Pancreas (tissue), 10 donors: Measurements from ENCODE around the gene EPG5. TPM values are rescaled to one million over a fixed set of nuclear protein-coding genes. Genes with fewer than 3 reads are reported as not detected.

Experiments used
- ATAC-seq, 4 donors: fragments of 200-7000 bp; cut with Tn5 transposase; one replicate each; pipeline versions ENCODE4 v1.8.0 to v1.9.1; 2020; ENCODE audit warnings: mild to moderate bottlenecking in 4 of 4, moderate library complexity in 4 of 4
- DNase-seq, 6 donors: peaks; one replicate each; pipeline ENCODE4 v3.0.0-alpha.2; 2020
- FAIRE-seq: peaks from 2 replicates; lab custom pipeline; 2012; peaks lifted over from hg19 to GRCh38; lab: Jason Lieb, UNC
- H3K27ac ChIP-seq, 4 donors: fragments of 200-600 bp; sonication (generic); 1 replicate in 3 of 4; 2 replicates in 1 of 4; pipeline versions ENCODE4 v1.5.0 to v1.8.0; 2020
- H3K27me3 ChIP-seq, 4 donors: fragments of 200-600 bp; one replicate each; pipeline ENCODE4 v1.8.0; 2021
- H3K36me3 ChIP-seq, 3 donors: fragments of 200-600 bp; sonication (generic) in 1 of 3; one replicate each; pipeline versions ENCODE4 v1.5.0 to v1.8.0; 2020 to 2021
- H3K4me1 ChIP-seq, 3 donors: fragments of 200-600 bp; one replicate each; pipeline ENCODE4 v1.8.0; 2021
- H3K4me3 ChIP-seq, 4 donors: fragments of 200-600 bp; sonication (generic) in 2 of 4; one replicate each; pipeline versions ENCODE4 v1.5.0 to v1.8.0; 2020 to 2021
- H3K9me3 ChIP-seq, 4 donors: fragments of 200-600 bp; one replicate each; pipeline ENCODE4 v1.8.0; 2021
- CTCF ChIP-seq, 4 donors: fragments of 200-600 bp; sonication (generic) in 3 of 4; IDR thresholded peaks; one replicate each; pipeline versions ENCODE4 v1.5.0 to v1.8.0; 2021; ENCODE audit warnings: antibody characterized with exemption in 4 of 4
- WGBS, 2 donors: extraction: QIAGEN DNeasy Blood & Tissue Kit; methylation state at CpG; one replicate each; pipeline ENCODE4 v1.1.7; 2013; 5-methylcytosine and 5-hydroxymethylcytosine counted together
- intact Hi-C, 3 donors: fragments of 100-400 bp; cut with DNase I; formaldehyde crosslinking; loops; one replicate each; pipeline versions ENCODE4 v1.11.1 to v1.14.2; 2022
- polyA plus RNA-seq, 2 donors: library from polyadenylated mRNA; stranded (reverse); fragments of 200-250 nt; gene quantifications; one replicate each; pipeline ENCODE4 v1.2.3, GENCODE V29; 2013
- total RNA-seq, 6 donors: library from RNA; stranded (reverse); fragmentation: NEBNext Ultra II Directional in 4 of 6; extraction: Animal tissue kit (Norgen Biotek cat#: 25700) in 4 of 6; gene quantifications; one replicate each; pipeline versions ENCODE4 v1.2.1 to v1.2.4, GENCODE V29; 2021 to 2023
- donor health status: healthy with polysubstance abuse.
- donor health status: DM: no; HTN: no; CAD: no; lungs with moderate emphysema.
- donor health status: DM: no; HTN: no; CAD: no.
- donor health status: control.
- donor health status: control.
- donor health status: Bipolar disorder and iron deficiency.
- donor health status: DM: yes; HTN: yes; CAD: no.
- donor health status: DM: no; HTN: no; CAD: no.
- donor health status: DM: no; HTN: no; CAD: no.
- donor health status: DM: yes; HTN: yes; CAD: no.

EPG5 gene
- total and polyA plus RNA-seq, 8 donors, result 4.9 to 18.4 (median 10.1) TPM

GRCh38 chr18:46001074-46001473, 33.9 kb upstream of the EPG5 start:
- no peak for TF ChIP-seq CTCF (IDR thresholded peaks at IDR 0.05)
- H3K27ac ChIP-seq, result no peak overlapping the region
- H3K4me3 ChIP-seq, result no peak overlapping the region
- no peaks in the 10 kb centered on the region for H3K27me3 ChIP-seq
- H3K4me1 ChIP-seq, result no peaks in the 10 kb centered on the region
- intact Hi-C loops, result no loop called here
- ATAC-seq, result no peak
- no peaks in the 10 kb centered on the region for H3K9me3 ChIP-seq
- no peaks in the 10 kb centered on the region for H3K36me3 ChIP-seq
- 58 to 69% methylated on average over 1 of the region's 1 CpG for WGBS, 2 donors
- no peak for DNase-seq
- FAIRE-seq, result no peak

DNA sequence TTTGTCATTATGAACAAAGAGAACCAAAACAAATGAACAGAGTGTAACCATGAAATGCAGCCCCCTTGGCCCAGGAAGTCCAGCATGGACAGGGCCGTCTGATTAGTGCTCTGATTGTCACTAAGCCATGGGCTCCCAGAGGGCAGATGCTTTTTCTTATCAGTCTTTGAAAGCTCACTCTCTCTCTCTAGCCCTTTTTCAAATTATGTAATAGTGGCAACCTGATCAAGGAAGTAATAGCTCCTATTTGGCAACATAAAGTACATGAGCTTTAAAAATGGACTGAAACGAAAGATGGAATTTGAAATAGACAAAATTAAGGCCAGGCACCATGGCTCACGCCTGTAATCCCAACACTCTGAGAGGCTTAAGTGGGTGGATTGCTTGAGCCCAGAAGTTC, 32.4 kb upstream of the EPG5 start:
- DNase-seq (no peak), FAIRE-seq (no peak), ATAC-seq (no peak)
- Histone ChIP-seq H3K4me3 (no peak overlapping the region), H3K36me3 (no peaks in the 10 kb centered on the region), H3K9me3 (no peaks in the 10 kb centered on the region), H3K27me3 (no peaks in the 10 kb centered on the region), H3K27ac (no peak overlapping the region), H3K4me1 (no peaks in the 10 kb centered on the region)
- TF ChIP-seq CTCF (IDR thresholded peaks at IDR 0.05), result no peak
- intact Hi-C loops, result no loop called here
- WGBS, 2 donors, result 77 to 85% methylated on average over 3 of the region's 3 CpGs

- FAIRE-seq (no peak), DNase-seq (no peak), ATAC-seq (no peak)
- Histone ChIP-seq H3K9me3 (no peaks in the 10 kb centered on the region), H3K36me3 (no peaks in the 10 kb centered on the region), H3K27ac (no peak overlapping the region), H3K4me1 (no peaks in the 10 kb centered on the region), H3K27me3 (no peaks in the 10 kb centered on the region), H3K4me3 (no peak overlapping the region)
- WGBS, 2 donors, result 73 to 84% methylated on average over 3 of the region's 3 CpGs
- no peak for TF ChIP-seq CTCF (IDR thresholded peaks at IDR 0.05)
- intact Hi-C loops, result no loop called here
These were observed 31.1 kb upstream of the EPG5 start for GRCh38 chr18:45998244-45998643.

DNA sequence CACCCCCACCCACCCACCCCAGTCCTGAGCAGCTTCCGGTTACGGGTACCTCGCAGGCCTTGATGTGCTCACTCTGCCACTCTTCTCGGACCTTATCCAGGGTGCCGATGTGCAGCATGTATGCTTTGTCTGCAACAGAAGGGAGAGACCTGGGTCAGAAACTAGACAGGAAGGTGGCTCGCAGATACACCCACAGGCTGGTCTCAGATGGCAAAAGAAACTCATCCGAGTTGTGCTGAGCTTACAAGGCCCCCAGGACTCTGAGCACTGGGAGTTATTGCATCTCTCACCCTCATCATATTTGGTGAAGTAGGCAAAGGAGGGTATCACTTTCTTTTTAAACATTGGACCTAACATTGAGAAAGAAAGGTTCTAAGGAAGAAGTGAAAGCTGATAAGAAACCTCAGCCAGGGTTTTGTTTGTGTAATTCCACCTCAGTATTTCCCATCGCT, 30.6 kb upstream of the EPG5 start:
- Histone ChIP-seq H3K27me3 (no peaks in the 10 kb centered on the region), H3K27ac (no peak overlapping the region), H3K9me3 (no peaks in the 10 kb centered on the region), H3K4me3 (no peak overlapping the region), H3K4me1 (no peaks in the 10 kb centered on the region), H3K36me3 (no peaks in the 10 kb centered on the region)
- no peak for TF ChIP-seq CTCF (IDR thresholded peaks at IDR 0.05)
- DNase-seq, result no peak
- no peak for FAIRE-seq
- 84 to 85% methylated on average over 8 of the region's 8 CpGs for WGBS, 2 donors
- ATAC-seq, result no peak
- intact Hi-C loops, result no loop called here

DNA sequence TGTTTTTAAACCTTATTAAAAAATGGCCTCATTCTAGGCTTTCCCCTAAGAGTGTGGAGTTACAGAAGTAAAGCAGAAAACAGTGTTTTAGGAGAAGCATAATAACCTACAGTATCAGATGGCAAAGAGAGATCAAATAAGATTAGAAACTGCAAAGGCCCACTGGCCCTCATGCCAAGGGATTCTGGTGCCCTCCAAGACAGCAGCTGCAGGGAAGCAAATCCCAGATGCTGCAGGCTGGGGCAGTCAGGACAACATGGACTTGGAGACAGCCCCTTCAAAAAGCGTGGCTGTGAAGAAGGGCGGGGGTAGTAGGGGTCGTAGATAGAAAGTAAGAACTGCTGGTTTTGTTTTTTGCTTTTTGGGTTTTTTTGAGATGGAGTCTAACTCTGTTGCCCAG, 28.3 kb upstream of the EPG5 start:
- Histone ChIP-seq H3K4me3 (no peak overlapping the region), H3K4me1 (no peaks in the 10 kb centered on the region), H3K9me3 (no peaks in the 10 kb centered on the region), H3K36me3 (no peaks in the 10 kb centered on the region), H3K27me3 (no peaks in the 10 kb centered on the region), H3K27ac (no peak overlapping the region)
- 91 to 92% methylated on average over 3 of the region's 3 CpGs for WGBS, 2 donors
- ATAC-seq, result no peak
- intact Hi-C loops, result no loop called here
- no peak for DNase-seq
- no peak for FAIRE-seq
- no peak for TF ChIP-seq CTCF (IDR thresholded peaks at IDR 0.05)
